HT1080 (cell line): ENCODE measurements around the gene ECHS1. TPM values are rescaled to one million over a fixed set of nuclear protein-coding genes. Genes with fewer than 3 reads are reported as not detected.

Experiments used
- DNase-seq: peaks from one replicate; pipeline ENCODE4 v3.0.0-alpha.2; 2015; ENCODE audit warnings: low read depth
- total RNA-seq: library from RNA; depleted of rRNA; stranded (reverse); fragments of >200 nt; shearing (Covaris generic); gene quantifications from 2 replicates; pipeline ENCODE4 v1.2.3, GENCODE V29; 2014

Gene ECHS1
- total RNA-seq, 1 experiment from 2014 or later, result 107 TPM

DNA sequence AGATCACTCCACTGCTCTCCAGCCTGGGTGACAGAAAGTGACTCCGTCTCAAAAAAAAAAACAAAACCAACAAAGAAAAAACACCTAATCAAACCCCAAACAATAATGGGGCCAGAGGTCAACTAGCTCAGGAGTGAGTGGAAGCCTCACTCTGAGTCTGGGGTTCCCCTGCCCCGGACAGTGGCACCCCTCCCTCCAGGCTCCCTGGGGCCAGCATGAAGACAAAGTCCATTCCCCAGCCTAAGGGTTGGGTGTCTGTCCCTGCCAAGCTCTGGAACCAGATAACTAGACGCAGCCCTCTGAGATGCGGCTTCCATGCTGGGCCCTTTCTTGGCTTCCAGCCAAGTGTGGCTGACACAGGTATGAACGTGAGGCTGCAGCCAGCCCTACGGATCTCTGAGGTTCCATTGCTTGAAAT lies 13.6 kb downstream of the ECHS1 start:
- no peak for DNase-seq

DNA sequence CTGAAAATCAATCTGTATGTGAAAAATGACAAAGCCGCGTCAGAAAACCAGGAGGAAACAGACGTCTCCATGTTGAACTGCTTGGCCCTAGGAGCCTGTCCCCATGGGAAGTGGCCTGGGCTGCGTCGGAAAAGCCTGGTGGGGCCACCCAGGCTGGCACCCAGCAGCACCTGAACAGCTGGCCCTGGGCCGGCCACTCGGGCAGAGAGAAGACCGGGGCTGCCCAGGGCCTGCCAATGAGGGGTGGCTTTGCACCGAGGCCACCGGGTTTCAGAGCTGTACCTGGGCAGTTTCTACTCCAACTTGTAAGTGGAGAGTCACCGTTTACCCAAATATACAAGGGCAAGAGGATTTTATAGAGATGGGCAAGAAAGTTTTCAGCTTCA lies 14.2 kb downstream of the ECHS1 start:
- DNase-seq, result no peak

DNA sequence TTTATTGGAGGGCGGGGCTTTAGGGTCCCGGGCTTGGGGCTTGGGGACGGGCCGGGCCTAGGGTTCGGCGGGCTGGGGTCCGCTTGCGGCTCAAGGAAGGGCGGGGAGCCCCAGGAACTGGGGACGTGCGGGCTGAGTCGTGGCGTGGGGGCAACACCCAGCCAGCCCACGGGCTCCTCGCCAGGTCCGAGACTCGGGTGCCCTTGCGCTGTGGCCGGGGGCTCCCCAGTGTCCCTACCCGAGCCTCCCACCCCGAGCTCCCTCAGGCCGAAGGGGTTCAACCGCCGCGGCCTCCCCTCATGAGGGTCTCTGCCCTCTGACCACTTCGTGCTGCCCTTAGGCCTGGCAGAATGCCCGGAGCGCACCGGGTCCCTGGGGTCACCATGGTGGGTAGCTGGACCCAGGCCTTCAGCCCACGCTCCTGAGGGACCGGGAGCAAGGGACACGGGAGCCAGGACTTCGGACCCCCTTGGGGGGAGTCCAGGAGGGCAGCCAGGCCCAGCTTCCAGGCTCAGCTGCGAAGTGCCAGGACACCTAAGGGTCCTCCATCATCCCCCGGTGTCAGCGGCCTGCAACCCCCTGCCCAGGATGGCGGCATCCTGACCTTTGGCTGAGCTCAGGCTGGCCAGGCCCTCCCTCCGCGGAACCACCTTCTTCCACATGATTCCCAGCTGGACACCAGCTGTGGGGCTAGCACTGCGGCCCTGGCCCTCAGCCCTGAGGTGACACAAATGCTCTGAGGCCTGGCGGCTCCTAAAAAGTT lies 14.8 kb downstream of the ECHS1 start:
- DNase-seq, result no peak

DNA sequence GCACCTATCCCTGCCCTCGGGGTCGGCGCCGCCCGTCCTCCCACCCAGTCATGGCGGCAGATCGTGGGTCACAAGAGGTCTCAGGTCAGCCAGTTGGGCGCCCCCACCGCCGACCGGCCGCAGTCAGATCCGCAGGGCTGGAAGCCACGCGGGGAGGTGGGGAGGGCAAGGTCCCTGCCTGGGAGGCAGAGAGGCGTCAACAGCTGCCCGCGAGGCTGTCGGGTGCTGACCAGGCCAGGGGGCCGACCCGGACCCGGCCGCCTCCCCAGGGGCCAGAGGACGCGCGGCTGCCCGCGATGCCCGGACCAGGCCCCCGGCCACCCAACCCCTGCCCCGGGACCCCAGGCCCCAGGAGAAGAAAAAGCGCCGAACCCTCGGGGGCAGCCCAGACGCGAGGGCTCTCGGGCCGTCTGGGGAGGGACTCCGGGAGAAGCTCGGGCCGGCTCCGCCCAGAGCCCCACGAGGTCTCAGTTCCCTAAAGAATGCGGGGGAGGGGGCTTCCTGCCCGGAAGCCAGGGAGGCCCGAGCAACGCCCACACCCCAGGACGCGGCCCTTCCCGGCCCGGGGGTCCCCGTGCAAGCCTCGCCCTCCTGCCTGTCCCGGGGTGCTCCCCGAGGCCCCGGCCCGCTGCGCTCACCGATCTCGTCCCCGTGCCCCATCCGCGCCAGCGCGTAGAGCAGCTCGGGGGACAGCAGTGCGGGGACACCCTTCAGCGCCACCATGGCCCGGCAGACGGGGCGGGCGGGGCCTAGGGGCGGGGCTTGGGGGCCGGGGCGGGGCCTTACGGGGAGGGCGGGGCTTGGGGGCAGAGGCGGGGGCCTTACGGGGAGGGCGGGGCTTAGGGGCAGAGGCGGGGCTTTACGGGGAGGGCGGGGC lies 15.6 kb downstream of the ECHS1 start, which contains the start of gene FUOM:
FUOM (minus strand) TSS at position 735 of the 877 bp plus-strand sequence; CDS start at position 723, 12 bp downstream.
- peak; percentile 72 for DNase-seq

DNA sequence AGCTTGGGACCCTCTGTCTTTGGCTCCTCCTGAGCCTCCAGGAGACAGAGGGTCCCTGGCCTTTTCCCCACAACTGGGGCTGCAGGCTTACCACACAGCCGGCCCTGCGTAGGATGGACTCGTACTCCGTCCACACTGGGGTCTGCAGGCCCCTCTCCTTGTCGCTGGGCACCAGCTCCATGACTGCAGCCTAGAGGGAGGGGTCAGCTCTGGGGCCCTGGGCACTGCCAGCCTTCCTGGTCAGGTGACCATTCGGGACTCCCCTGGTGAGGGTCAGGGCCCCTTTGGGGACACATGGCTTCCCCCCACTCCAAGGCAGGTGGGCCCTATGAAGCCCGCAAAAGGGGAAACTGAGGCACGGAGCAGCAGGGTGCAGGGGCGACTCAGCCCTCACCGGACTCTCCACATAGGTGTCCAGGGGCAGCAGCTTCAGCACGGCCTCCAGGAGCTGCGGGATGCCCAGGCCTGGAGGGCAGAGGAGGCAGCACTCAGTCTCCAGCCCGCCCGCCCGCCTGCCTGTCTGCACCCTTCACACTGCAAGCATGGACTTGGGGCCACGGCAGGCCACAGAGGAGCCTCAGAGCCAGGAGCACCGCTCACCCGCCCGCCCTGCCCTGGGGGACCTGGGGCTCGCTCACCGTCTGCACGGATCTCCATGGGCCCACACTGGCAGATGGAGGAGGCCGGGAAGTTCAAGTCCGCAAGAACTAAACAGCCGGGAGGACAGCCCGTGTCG lies 16.4 kb downstream of the ECHS1 start:
- DNase-seq, result no peak

DNA sequence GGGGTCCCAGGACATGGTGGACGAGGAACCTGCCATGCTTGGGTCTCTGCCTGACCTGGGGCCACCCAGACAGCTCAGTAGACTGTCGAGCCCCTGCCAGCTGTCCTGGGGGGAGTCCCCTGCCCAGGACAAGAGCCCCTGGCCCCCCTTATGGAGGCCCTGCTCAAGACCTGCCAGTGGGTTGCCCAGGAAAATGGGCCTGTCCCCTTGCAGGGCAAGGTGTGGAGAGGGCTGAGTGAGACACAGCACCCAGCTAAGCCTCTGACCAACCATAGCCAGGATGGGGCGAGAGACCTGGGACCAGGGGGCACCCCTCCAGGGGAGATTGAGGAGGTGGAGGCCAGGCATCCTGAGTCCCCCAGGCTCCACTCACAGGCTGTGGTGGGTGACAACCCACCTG lies 17.2 kb downstream of the ECHS1 start:
- no peak for DNase-seq

DNA sequence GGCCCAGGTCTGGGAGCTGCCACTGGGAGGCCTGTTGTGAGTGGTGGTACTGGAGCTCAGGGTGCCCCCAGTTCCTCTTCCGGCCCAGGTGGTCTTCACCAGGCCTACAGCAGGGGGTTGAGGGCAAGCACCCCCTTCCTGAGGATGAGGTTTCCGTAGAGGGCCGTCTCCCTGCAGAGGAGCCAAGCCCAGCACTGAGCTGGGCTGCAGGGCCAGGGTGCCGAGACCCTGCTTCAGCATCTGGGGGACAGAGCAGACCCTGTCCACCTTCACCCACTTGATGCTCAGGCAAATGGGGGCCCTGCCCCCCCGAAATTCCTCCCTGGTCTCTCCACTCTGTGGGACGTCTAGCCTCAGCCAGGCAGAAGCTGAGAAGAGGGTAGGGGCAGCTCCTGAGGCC lies 17.9 kb downstream of the ECHS1 start:
- DNase-seq, result no peak

DNA sequence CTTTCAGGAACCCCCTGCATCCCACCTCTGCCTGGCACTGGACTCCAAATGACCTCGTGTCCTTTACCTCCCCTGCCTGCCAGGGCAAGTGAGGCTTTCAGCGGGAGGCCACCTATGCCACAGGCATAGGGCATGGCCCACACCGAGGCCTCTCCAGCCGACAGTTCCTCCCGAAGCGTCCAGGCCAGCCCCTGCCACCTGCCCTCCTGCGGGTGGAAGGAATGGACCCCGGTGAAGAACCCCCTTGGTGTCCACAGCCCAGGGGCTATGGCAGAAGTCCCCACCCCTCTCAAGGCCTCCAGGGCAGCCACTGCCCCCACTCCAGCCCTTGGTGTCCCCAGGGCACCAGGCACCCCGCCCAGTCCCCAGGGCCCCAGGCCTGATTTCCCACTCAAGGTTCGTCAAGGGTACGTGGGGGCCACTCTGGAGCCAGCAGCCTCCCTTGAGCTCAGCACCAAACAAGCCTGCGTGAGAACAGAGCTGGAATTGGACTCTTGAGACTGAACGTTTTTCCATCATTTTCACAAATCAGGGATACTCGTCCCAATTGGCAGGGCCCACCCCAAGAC lies 18.4 kb downstream of the ECHS1 start:
- DNase-seq, result no peak

DNA sequence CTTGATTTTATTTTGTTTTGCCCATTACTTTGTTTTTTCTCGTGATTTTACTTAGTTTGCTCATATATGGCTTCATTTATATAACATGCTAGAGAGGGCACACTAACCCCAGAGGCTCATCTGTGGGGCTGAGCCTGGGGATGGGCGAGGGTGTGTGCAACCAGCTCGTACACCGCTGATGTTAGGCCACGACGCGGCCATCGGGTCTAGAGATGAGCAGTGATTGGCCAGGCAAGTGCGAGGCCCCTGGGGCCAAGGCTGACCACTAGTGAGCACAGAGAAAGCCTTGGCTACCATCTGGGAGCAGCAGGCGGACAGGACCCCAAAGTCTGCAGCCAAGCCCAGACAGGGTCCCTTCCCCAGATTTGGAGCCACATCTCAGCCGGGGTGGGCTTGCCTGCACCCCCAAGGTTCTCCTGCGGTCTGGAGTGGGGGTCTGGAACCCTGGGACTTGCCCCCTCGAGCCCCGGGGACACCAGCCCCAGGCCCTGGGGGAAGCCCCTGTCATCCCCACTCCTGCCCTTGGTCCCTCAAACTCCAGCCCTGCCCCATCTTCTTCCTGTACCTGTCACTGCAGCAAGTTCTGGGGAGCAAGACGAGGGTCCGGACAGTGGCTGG lies 19.1 kb downstream of the ECHS1 start:
- DNase-seq, result no peak

DNA sequence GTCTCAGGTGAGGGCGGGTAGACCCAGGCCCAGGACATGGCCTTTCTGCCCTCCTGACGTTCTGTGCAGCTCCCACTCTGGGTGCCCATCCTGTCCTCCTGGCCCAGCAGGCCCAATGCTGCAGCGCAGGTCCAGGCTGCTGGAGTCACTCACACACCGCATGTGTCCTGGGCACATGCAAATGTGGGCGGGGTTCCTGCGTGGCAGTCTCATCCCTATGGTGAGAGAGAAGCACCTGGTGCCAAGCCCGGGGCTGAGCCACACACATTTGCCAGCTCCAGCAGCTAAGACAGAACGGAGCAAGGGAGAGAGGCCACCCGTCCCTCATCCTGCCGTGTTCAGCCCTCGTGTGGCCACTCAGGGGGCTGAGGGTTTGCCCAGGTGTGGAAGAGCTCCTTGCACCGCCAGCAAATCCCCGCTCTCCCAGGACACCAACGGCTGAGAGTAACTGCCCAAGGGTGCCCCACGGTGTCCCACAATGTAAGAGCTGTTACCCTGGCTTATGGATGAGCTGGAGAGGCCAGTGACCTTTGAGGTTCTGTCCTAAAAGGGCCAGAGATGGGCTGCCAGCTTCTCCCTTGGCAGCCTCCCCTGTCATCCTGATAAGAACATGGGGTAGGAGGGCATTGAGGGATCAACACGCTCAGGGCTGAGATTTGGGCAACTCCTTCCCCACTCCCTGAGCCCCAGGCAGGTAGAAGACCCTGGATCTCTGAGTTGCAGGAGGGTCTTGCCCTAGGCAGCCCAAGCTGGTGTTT lies 19.8 kb downstream of the ECHS1 start:
- DNase-seq, result no peak

DNA sequence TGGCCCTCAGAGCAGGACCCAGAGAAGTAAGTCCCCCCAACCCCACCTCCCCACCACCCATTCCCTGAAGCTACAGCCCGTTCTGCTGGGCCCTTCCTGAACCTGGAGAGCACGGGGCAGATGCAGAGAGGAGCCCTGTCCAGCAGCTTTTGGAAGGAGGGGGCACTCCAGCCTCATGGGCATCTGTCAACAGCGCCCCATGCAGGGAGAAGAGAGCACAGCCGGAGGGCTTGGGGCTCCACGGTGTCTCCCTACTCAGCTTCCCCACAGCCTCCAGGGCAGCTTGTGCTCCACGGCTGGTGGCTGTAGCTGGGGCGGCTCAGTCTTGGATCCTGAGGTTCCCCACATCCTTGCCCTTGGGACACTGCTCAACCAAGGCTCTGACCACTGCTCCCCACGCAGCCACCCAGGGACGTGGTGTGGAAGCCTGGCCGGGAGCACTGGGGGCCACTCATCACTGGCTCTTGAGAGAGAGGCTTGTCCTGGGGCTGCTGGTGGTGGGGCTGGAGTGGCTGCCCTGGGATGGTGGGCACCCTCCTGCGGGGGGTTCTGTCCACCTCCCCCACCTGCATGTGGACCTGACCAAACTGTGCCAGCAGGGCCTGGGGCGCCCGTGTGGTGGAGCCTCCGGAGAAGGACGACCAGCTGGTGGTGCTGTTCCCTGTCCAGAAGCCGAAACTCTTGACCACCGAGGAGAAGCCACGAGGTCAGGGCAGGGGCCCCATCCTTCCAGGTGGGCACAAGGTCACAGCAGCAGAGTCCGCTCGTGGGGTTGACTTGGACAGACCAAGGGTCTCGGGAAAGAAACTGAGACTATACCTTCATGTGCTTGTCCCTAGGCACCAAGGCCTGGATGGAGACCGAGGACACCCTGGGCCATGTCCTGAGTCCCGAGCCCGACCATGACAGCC lies 21.5 kb downstream of the ECHS1 start:
- DNase-seq, result no peak

DNA sequence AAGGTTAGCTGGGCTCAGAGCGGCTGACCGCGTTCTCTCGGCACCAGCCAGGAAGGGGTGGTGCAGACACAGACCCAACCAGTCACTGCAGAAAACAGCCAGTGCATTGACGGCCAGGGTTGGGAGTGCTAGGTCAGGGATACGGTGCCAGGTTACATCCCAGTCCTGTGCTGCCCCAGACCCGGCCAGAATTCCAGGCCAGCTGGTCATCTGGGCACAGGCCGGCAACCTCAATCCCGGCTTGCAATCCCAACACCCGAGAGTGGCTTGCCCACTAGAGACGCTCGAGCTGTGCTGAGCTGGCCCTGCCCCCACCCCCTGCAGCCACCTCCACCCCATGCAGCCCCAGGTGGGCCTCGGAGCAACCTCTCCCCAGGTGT lies 22.2 kb downstream of the ECHS1 start:
- no peak for DNase-seq

DNA sequence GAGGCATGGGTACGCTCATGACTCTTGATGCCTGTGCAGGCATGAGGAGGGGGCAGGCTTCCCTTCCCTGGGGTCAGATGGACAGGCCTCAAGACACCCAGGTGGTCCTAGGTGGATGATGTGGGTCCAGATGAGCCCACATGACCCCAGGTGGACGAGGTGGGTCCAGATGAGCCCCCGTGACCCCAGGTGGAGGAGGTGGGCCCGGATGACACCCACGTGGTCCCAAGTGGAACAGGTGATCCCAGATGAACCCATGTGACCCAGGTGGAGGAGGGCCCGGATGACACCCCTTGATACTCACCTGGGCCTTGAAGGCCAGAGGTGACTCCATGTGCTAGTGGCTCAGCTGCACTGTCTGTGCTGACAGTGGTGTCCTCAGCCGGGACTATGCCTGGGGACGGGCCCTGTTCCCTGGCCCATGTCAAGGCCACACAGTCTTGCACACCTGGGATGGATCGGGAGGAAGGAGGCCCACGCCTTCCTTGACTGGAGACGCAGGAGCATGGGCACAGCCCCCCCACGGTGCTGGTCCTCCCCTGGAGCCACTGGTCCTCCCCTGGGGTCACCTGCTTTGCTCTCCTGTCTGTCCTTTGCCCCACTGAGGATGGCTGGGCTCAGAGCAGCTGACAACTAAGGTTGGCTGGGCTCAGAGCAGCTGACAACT lies 22.7 kb downstream of the ECHS1 start:
- DNase-seq, result no peak

DNA sequence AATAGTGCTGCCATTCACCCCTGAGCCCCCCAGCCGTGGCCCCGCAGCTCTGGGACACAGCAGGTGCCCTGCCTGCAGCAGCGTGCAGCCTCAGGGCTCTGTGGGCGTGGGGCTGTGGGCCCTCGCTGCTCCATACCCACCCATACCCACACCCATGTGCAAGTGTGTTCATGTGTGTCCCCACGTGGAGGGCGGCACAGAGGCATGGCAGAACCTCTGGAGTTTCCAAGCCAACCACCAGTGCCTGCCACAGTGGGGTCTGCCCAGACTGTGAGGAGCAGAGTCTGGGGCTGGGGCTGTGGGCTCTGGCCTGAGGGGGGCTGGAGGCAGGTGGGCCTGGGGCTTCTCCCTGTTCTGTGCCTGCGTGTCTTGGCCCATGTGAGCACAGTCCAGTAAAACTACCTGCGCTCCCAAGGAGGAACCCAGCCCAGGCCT lies 23.6 kb downstream of the ECHS1 start:
- no peak for DNase-seq

DNA sequence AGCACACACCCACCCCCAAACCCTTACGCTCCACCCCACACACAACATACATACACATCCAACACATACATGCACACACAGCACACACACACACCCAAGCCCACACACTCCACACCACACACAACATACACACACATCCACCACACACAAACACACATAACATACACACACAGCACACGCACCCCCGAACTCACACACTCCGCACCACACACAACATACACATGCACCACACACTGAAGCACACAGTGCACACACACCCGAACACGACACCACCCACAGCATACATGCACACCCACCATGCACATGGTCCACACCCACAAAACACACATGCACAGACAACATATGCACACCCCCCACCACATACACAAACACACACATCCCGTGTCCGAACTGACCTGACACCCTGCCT lies 24.0 kb downstream of the ECHS1 start:
- no peak for DNase-seq

DNA sequence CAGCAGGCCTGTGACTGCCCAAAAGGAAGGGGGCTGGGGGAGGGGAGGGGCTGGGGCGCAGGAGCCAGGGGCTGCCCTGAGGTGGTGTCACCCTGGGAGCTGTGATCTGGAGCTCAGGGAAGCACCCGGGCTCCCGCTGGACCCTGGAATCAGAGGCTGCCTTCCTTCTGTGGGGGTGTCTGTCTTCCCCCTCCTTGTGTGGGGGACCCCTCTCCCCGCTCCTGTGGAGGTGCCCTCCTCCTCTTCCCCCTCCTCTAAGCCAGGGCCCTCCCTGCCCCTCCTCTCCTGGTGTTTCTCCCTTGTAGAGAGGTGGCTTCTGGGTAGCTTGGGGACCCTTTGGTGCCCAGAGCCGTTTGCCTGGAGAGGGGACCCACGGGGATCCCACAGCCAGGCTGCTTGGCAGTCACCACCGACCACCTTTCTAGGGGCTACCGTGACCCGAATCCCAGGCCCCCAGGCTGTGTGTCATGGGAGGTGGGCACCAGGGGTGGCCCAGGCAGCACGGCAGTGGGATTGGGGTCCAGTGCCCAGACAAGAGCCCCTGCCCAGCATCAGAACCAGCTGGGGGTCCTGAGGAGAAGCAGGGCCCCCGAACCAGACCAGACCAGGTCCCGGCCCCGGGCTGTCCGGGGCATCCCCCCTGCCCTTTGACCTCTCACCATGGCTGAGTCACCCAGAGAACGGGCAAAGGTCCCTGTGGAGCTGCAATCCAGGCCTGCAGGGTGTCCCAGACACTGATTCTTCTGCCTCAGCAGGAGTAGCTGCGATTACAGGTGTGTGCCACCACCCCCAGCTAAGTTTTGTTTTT lies 25.2 kb downstream of the ECHS1 start:
- DNase-seq, result no peak

DNA sequence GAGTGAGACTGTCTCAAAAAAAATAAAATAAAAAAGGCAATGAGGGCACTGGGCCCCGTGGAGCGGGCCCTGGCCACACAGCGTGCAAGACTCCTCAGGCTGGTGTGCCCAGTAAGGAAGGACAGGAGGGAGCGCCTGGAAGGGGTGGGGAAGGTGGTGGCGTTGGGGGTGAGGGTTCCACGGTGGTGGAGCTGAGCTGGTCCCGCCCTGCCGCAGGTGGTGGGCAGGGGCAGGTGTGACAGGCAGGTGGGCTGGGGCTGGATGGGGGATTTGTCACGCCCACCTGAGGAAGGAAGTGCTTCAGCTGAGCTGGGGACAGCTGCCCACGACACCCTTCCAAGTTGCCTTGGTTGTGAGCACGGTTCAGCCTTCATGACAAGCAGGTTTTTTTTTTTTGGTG lies 26.7 kb downstream of the ECHS1 start:
- no peak for DNase-seq

DNA sequence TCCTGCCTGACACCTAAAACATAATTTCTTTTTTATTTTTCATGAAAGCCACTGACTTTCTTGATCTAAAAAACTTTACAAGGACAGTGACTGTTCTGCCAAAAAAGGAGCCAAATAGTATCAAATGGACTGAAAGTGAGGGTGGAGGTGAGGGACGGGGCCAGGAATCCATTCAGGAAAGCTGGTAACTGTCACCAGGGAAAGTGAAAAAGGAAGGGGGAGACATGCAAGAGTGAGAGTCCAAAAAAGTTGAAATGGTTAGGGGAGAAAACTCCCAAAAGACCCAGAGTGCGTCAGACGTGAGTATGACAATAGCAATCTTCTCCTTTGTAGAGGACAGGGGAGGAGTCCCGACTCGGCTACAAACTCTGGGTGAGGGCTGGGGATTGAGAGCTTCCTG lies 28.9 kb downstream of the ECHS1 start:
- no peak for DNase-seq
